ENCODE results near the gene FPR1. TPM values are rescaled to one million over a fixed set of nuclear protein-coding genes. Genes with fewer than 3 reads are reported as not detected.
"Not testable (repeated sequence)": the region's sequence is repeated elsewhere in the genome, so short reads cannot be mapped to it uniquely, and the experiment has no call there.

FPR1 gene
- total RNA-seq, 1 donor from 2014 or later: 53.3 TPM

- intact Hi-C loops (cut with DNase I): no loop called here
- Histone ChIP-seq H3K4me3 (no peak overlapping the region), H3K27ac (no peak overlapping the region), H3K9me3 (no peaks in the 10 kb centered on the region), H3K27me3 (peaks cover 5% of the 10 kb centered on the region), H3K36me3 (no peaks in the 10 kb centered on the region), H3K4me1 (peaks cover 4% of the 10 kb centered on the region)
- ATAC-seq (peak; percentile 95), DNase-seq (peak; percentile 72)
- TF ChIP-seq CTCF (IDR thresholded peaks at IDR 0.05): peak; percentile 78
Measured at GRCh38 chr19:51777570-51778462, 26.1 kb upstream of the FPR1 start.

GRCh38 chr19:51776561-51776960 lies 24.9 kb upstream of the FPR1 start:
- H3K4me1 ChIP-seq; intact Hi-C loops (cut with DNase I); DNase-seq; ATAC-seq; H3K4me3 ChIP-seq; H3K9me3 ChIP-seq; H3K27ac ChIP-seq; H3K36me3 ChIP-seq; H3K27me3 ChIP-seq: not testable (repeated sequence)

GRCh38 chr19:51772977-51773376 lies 21.3 kb upstream of the FPR1 start:
- peaks cover under 1% of the 10 kb centered on the region for H3K4me1 ChIP-seq
- DNase-seq: no peak
- TF ChIP-seq CTCF (IDR thresholded peaks at IDR 0.05): no peak
- H3K36me3 ChIP-seq: no peaks in the 10 kb centered on the region
- H3K4me3 ChIP-seq: no peak overlapping the region
- intact Hi-C loops (cut with DNase I): no loop called here
- peaks cover 5% of the 10 kb centered on the region for H3K27me3 ChIP-seq
- H3K27ac ChIP-seq: no peak overlapping the region
- H3K9me3 ChIP-seq: no peaks in the 10 kb centered on the region
- peak; percentile 64 for ATAC-seq

- Histone ChIP-seq H3K9me3 (no peaks in the 10 kb centered on the region), H3K27ac (no peak overlapping the region), H3K4me3 (no peak overlapping the region), H3K36me3 (no peaks in the 10 kb centered on the region), H3K4me1 (no peaks in the 10 kb centered on the region), H3K27me3 (peaks cover 5% of the 10 kb centered on the region)
- TF ChIP-seq CTCF (IDR thresholded peaks at IDR 0.05): no peak
- ATAC-seq (peak; percentile 85), DNase-seq (no peak)
- intact Hi-C loops (cut with DNase I): no loop called here
Measured at GRCh38 chr19:51771376-51772130, 19.9 kb upstream of the FPR1 start.

GRCh38 chr19:51766461-51766860 lies 14.8 kb upstream of the FPR1 start:
- no peak overlapping the region for H3K27ac ChIP-seq
- peaks cover 13% of the 10 kb centered on the region for H3K27me3 ChIP-seq
- no peak for TF ChIP-seq CTCF (IDR thresholded peaks at IDR 0.05)
- no peak for DNase-seq
- intact Hi-C loops (cut with DNase I): no loop called here
- ATAC-seq: peak; percentile 26
- no peaks in the 10 kb centered on the region for H3K9me3 ChIP-seq
- H3K4me3 ChIP-seq: no peak overlapping the region
- H3K4me1 ChIP-seq: no peaks in the 10 kb centered on the region
- no peaks in the 10 kb centered on the region for H3K36me3 ChIP-seq

DNA sequence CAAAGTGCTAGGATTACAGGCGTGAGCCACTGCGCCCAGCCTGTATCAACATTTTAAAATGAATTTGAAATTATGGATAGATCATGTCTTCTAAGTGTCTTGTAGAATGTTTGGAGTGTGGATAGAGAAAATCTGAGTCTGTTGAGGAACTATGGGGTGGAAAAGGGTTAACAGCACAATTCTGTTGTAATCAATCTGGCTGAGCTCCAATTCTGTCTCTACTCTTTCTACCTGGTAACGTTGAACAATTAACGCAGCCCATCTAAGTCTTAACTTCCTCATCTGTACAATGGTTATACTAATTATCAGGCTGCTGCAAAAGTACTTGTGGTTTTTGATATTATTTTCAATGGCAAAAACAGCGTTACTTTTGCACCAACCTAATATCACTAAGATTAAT lies 13.4 kb upstream of the FPR1 start:
- H3K27ac ChIP-seq: no peak overlapping the region
- TF ChIP-seq CTCF (IDR thresholded peaks at IDR 0.05): no peak
- no peak overlapping the region for H3K4me3 ChIP-seq
- intact Hi-C loops (cut with DNase I): no loop called here
- H3K9me3 ChIP-seq: no peaks in the 10 kb centered on the region
- ATAC-seq (no peak), DNase-seq (no peak)
- H3K36me3 ChIP-seq: no peaks in the 10 kb centered on the region
- peaks cover 13% of the 10 kb centered on the region for H3K27me3 ChIP-seq
- H3K4me1 ChIP-seq: no peaks in the 10 kb centered on the region
